Measurements from ENCODE around the gene ABCD1. TPM values are rescaled to one million over a fixed set of nuclear protein-coding genes. Genes with fewer than 3 reads are reported as not detected.

ABCD1 gene
- total and polyA plus RNA-seq, 9 of the 15 experiments (the other 6 are each of a cell fraction or from before 2014, with no cell fraction given), result 0.07 to 6.9 (median 2.2) TPM

DNA sequence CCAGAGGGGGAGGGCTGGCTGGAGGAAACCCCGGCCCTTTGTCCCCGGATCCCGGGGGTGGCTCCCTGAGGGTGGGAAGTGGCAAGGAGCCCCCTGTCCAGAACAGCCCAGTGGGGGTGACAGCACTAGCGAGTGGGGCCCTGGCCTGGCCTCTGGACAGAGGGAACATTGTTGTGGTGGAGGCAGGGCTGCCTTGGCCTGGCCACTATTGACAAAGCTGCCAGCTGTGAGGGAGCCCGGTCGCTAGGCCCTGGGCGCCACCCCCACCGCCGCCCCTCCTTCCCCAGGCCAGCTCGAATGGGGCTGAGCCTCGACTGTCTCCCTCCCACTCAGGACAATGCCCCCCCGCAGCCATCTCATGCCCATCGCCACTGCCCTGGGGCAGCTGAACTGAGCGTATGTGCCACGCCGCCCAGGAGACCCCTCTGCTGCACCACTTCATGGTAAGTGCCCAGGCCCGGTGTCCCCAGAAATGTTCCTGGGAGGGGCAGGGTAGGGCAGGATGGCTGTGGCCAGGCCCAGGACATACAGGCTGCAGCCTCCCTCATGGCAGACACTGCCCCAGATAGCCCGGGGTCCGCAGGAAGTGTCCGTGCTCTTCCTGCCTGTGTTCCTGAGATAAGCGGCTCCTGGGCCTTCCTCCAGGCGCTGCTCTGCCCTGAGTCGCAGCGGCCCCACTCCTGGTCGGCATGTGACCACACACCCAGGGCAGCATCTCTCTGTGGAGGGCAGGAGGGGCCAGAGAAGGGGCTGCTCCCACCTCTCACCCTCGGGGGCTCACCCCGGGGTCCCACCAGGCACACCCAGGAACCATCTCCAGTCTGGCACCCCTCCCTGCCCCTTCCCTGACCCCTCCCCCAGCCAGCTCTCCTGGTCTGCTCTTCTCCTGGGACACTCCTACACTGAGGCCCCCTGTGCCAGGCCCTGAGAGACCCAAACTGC lies 40.8 kb downstream of the ABCD1 start (continued):
- TF ChIP-seq SUPT5H (IDR thresholded peaks at IDR 0.05) (peak; percentile 40), NFIX (CRISPR knock-in tag; IDR thresholded peaks at IDR 0.05; ENCODE audit: low read depth) (no peak), ZNF324 (CRISPR knock-in tag; IDR thresholded peaks at IDR 0.05) (no peak), PML (IDR thresholded peaks at IDR 0.05; ENCODE audit: low read length) (peak; percentile 22; the same call in 1 of the 2 replicates), TRIM28 (IDR thresholded peaks at IDR 0.05) (no peak), TCF7L2 (IDR thresholded peaks at IDR 0.05; ENCODE audit: low read depth, low read length) (no peak), SPI1 (IDR thresholded peaks at IDR 0.05; ENCODE audit: borderline replicate concordance, low read depth, low read length) (no peak), HOXB6 (CRISPR knock-in tag; IDR thresholded peaks at IDR 0.05; ENCODE audit: borderline replicate concordance) (no peak), HDAC8 (tag; IDR thresholded peaks at IDR 0.05) (no peak), LCOR (CRISPR knock-in tag; IDR thresholded peaks at IDR 0.05) (no peak), MTA3 (IDR thresholded peaks at IDR 0.05; ENCODE audit: borderline replicate concordance) (peak; percentile 64; the same call in 1 of the 2 replicates), RB1 (IDR thresholded peaks at IDR 0.05; ENCODE audit: low read depth) (peak; percentile 47), LEF1 (IDR thresholded peaks at IDR 0.05) (peak; percentile 49; the same call in 1 of the 2 replicates)
- TF ChIP-seq, protein P1, sequence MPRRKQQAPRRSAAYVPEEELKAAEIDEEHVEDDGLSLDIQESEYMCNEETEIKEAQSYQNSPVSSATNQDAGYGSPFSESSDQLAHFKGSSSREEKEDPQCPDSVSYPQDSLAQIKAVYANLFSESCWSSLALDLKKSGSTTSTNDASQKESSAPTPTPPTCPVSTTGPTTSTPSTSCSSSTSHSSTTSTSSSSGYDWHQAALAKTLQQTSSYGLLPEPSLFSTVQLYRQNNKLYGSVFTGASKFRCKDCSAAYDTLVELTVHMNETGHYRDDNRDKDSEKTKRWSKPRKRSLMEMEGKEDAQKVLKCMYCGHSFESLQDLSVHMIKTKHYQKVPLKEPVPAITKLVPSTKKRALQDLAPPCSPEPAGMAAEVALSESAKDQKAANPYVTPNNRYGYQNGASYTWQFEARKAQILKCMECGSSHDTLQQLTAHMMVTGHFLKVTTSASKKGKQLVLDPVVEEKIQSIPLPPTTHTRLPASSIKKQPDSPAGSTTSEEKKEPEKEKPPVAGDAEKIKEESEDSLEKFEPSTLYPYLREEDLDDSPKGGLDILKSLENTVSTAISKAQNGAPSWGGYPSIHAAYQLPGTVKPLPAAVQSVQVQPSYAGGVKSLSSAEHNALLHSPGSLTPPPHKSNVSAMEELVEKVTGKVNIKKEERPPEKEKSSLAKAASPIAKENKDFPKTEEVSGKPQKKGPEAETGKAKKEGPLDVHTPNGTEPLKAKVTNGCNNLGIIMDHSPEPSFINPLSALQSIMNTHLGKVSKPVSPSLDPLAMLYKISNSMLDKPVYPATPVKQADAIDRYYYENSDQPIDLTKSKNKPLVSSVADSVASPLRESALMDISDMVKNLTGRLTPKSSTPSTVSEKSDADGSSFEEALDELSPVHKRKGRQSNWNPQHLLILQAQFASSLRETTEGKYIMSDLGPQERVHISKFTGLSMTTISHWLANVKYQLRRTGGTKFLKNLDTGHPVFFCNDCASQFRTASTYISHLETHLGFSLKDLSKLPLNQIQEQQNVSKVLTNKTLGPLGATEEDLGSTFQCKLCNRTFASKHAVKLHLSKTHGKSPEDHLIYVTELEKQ (CRISPR knock-in tag; IDR thresholded peaks at IDR 0.05), result no peak
- TF ChIP-seq, protein P2, sequence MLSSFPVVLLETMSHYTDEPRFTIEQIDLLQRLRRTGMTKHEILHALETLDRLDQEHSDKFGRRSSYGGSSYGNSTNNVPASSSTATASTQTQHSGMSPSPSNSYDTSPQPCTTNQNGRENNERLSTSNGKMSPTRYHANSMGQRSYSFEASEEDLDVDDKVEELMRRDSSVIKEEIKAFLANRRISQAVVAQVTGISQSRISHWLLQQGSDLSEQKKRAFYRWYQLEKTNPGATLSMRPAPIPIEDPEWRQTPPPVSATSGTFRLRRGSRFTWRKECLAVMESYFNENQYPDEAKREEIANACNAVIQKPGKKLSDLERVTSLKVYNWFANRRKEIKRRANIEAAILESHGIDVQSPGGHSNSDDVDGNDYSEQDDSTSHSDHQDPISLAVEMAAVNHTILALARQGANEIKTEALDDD (IDR thresholded peaks at IDR 0.05), result no peak
- TF ChIP-seq, protein P3, sequence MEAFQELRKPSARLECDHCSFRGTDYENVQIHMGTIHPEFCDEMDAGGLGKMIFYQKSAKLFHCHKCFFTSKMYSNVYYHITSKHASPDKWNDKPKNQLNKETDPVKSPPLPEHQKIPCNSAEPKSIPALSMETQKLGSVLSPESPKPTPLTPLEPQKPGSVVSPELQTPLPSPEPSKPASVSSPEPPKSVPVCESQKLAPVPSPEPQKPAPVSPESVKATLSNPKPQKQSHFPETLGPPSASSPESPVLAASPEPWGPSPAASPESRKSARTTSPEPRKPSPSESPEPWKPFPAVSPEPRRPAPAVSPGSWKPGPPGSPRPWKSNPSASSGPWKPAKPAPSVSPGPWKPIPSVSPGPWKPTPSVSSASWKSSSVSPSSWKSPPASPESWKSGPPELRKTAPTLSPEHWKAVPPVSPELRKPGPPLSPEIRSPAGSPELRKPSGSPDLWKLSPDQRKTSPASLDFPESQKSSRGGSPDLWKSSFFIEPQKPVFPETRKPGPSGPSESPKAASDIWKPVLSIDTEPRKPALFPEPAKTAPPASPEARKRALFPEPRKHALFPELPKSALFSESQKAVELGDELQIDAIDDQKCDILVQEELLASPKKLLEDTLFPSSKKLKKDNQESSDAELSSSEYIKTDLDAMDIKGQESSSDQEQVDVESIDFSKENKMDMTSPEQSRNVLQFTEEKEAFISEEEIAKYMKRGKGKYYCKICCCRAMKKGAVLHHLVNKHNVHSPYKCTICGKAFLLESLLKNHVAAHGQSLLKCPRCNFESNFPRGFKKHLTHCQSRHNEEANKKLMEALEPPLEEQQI (IDR thresholded peaks at IDR 0.05), result no peak
